Progenitor cell of endocrine pancreas (in vitro differentiated cells): Measurements from ENCODE around the gene CCDC106. TPM values are rescaled to one million over a fixed set of nuclear protein-coding genes. Genes with fewer than 3 reads are reported as not detected.

Source experiments
- DNase-seq: peaks from one replicate; pipeline ENCODE4 v3.0.0; 2021; ENCODE audit warnings: low spot score; ENCODE audit not compliant: unreplicated experiment
- H3K27ac Mint-ChIP-seq: 2 replicates; pipeline ENCODE4 v1.8.0; 2021; ENCODE audit warnings: mild to moderate bottlenecking, moderate library complexity, mixed read lengths
- H3K27me3 Mint-ChIP-seq: 2 replicates; pipeline ENCODE4 v1.8.0; 2021; ENCODE audit warnings: mixed read lengths
- H3K36me3 Mint-ChIP-seq: 2 replicates; pipeline ENCODE4 v1.8.0; 2022; ENCODE audit warnings: mixed read lengths; ENCODE audit not compliant: insufficient read depth
- H3K4me1 Mint-ChIP-seq: 2 replicates; pipeline ENCODE4 v1.8.0; 2021; ENCODE audit warnings: low read depth, mixed read lengths
- H3K4me3 Mint-ChIP-seq: 2 replicates; pipeline ENCODE4 v1.8.0; 2021; ENCODE audit warnings: low read depth, mild to moderate bottlenecking, moderate library complexity, mixed read lengths
- H3K9me3 Mint-ChIP-seq: 2 replicates; pipeline ENCODE4 v1.8.0; 2021; ENCODE audit warnings: low read depth, mixed read lengths
- CTCF ChIP-seq: fragments of 200-600 bp; sonication (generic); IDR thresholded peaks from one replicate; pipeline ENCODE4 v1.5.0; 2021; ENCODE audit warnings: antibody characterized with exemption, mild to moderate bottlenecking; ENCODE audit not compliant: unreplicated experiment
- total RNA-seq: library from RNA; stranded (reverse); gene quantifications from 2 replicates; pipeline ENCODE4 v1.2.1, GENCODE V29; 2021

CCDC106 gene
- total RNA-seq, 1 donor from 2014 or later: 23.9 TPM

GRCh38 chr19:55654323-55654867 lies 6.4 kb downstream of the CCDC106 start:
- Mint-ChIP-seq H3K9me3 (no peaks in the 10 kb centered on the region), H3K27ac (peak overlapping the region; percentile 98), H3K4me1 (peaks cover 26% of the 10 kb centered on the region), H3K36me3 (peaks cover 9% of the 10 kb centered on the region), H3K4me3 (peak overlapping the region; percentile 90), H3K27me3 (no peaks in the 10 kb centered on the region)
- peak; percentile 99 for DNase-seq
- TF ChIP-seq CTCF: no peak

GRCh38 chr19:55654868-55655647 lies 7.0 kb downstream of the CCDC106 start, which contains the start of gene U2AF2:
Gene U2AF2 (plus strand): TSS chr19:55655035. CDS start chr19:55655105, 70 bp downstream.
- DNase-seq: peak; percentile 97
- H3K27ac Mint-ChIP-seq: peak within 1 kb of the TSS; percentile 98
- peak within 1 kb of the TSS; percentile 90 for H3K4me3 Mint-ChIP-seq
- no peak for TF ChIP-seq CTCF
- H3K36me3 Mint-ChIP-seq: peaks cover 9% of the 10 kb centered on the region
- peaks cover 24% of the 10 kb centered on the region for H3K4me1 Mint-ChIP-seq
- no peaks in the 10 kb centered on the region for H3K9me3 Mint-ChIP-seq
- no peaks in the 10 kb centered on the region for H3K27me3 Mint-ChIP-seq

GRCh38 chr19:55655648-55656040 lies 7.6 kb downstream of the CCDC106 start:
- no peak for TF ChIP-seq CTCF
- Mint-ChIP-seq H3K27ac (peak overlapping the region; percentile 97), H3K27me3 (no peaks in the 10 kb centered on the region), H3K4me1 (peaks cover 24% of the 10 kb centered on the region), H3K4me3 (peak overlapping the region; percentile 90), H3K9me3 (no peaks in the 10 kb centered on the region), H3K36me3 (peaks cover 7% of the 10 kb centered on the region)
- DNase-seq: no peak

- Mint-ChIP-seq H3K9me3 (no peaks in the 10 kb centered on the region), H3K27ac (peak overlapping the region; percentile 97), H3K36me3 (peaks cover 6% of the 10 kb centered on the region), H3K27me3 (no peaks in the 10 kb centered on the region), H3K4me1 (peaks cover 24% of the 10 kb centered on the region), H3K4me3 (peak overlapping the region; percentile 90)
- no peak for TF ChIP-seq CTCF
- no peak for DNase-seq
Observed at GRCh38 chr19:55656552-55656951, 8.5 kb downstream of the CCDC106 start.

- peaks cover 24% of the 10 kb centered on the region for H3K4me1 Mint-ChIP-seq
Observed at GRCh38 chr19:55656988-55657747, 9.2 kb downstream of the CCDC106 start.

More at GRCh38 chr19:55656988-55657747, 9.2 kb downstream of the CCDC106 start:
- no peaks in the 10 kb centered on the region for H3K27me3 Mint-ChIP-seq
- no peaks in the 10 kb centered on the region for H3K9me3 Mint-ChIP-seq
- peak overlapping the region; percentile 66 for H3K27ac Mint-ChIP-seq
- H3K4me3 Mint-ChIP-seq: peak overlapping the region; percentile 90
- no peak for DNase-seq
- TF ChIP-seq CTCF: no peak
- H3K36me3 Mint-ChIP-seq: peaks cover 8% of the 10 kb centered on the region
